Measurements from ENCODE around the gene INSYN1. TPM values are rescaled to one million over a fixed set of nuclear protein-coding genes. Genes with fewer than 3 reads are reported as not detected.
"Not testable (repeated sequence)": the region's sequence is repeated elsewhere in the genome, so short reads cannot be mapped to it uniquely, and the experiment has no call there.

Gene INSYN1, protein sequence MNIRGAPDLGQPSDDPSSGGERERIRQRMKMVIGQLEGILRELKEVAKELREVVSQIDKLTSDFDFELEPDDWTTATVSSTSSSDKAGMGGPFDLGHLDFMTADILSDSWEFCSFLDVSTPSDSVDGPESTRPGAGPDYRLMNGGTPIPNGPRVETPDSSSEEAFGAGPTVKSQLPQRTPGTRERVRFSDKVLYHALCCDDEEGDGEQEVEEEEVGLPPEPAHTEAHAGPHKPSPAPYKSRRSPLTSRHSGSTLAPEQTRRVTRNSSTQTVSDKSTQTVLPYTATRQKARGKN
- total RNA-seq: not detected

DNA sequence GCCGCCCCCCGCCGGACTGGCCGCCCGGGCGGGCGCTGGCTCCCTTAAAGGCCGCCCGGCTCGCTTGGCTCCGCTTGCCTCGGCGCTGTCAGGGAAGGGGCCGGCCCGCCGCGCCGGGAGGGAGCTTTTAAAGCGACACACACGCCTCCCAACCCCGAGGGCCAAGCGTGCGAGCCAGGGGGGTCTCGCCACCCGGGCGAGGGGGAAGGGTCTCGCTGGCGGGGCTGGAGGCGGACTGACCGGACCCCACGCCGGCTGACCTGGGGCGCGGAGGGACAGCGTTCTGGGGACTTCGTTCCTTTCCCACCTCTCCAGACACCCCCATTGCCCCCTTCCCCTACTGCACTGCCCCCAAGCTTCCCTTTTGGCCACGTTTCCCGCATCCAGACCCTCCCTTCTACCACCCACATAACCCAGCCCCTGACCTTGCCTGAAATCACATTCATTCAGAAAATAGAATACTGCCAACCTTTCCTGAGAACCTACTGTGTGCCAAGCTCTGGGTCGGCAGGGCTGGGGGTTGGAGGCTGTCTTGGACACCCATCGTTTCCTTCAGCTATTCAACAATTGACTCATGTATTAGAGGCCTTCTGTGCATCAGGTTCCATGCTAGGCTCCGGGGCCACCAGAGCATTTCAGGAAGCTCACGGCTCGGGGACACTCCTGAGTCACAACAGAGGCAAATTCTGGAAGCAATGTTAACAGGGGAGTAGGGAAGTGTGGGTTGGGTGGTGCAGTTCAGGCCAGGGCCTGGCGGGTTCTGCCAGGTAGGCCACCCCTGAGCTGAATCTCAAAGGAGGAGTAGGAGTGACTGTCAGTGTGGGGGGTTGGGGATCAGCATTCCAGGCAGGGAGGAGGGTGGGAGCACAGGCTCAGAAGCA is at the start of gene INSYN1:
TSS of gene INSYN1 (minus strand) at position 102 of the 881 bp plus-strand sequence. CDS start 2,221 bp downstream, outside the sequence.
- Mint-ChIP-seq H3K4me3 (no peak within 1 kb of the TSS), H3K27me3 (peaks cover 27 to 41% of the 10 kb centered on the region in 2 donors), H3K4me1 (ENCODE audit: low read depth in 2 of 2) (peaks cover 0 to 4% of the 10 kb centered on the region in 2 donors), H3K27ac (no peak within 1 kb of the TSS), H3K9me3 (no peaks in the 10 kb centered on the region), H3K36me3 (no peaks in the 10 kb centered on the region)
- ATAC-seq (no peak), DNase-seq (ENCODE audit: low spot score) (no peak)

DNA sequence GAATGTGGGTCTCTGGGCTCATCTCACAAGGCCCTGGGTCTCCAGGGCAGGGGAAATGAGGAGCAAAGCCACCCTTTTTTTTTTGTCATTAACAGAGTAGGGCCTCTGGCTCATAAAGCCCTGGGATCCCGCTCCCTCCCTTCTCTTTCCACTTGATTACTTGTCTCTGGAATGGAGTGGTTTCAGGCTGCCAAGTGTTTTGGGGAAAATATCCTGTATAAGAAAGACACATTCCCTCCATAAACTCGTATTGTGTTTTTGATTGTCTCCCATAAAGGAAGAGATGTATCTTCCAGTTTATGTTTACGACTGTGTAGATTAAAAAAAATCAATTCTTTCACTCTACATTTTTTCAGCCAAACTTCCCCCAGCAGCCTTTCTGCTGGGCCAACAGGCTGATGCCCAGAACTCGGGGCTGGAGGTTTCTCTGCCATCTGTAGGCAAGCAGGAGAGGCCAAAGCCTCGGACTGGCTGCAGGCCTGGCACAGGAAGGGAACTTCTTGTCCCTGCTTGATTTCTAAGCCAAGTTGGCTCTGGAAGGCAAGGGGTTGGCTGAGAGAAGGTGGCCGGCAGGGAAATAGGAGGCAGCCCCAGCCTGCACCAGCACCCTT is 49.4 kb upstream of the INSYN1 start:
- ATAC-seq (no peak), DNase-seq (ENCODE audit: low spot score) (no peak)
- Mint-ChIP-seq H3K27me3 (peaks cover 0 to 3% of the 10 kb centered on the region in 2 donors), H3K9me3 (no peaks in the 10 kb centered on the region), H3K4me3 (no peak overlapping the region), H3K27ac (no peak overlapping the region), H3K36me3 (no peaks in the 10 kb centered on the region), H3K4me1 (ENCODE audit: low read depth in 2 of 2) (no peaks in the 10 kb centered on the region)

DNA sequence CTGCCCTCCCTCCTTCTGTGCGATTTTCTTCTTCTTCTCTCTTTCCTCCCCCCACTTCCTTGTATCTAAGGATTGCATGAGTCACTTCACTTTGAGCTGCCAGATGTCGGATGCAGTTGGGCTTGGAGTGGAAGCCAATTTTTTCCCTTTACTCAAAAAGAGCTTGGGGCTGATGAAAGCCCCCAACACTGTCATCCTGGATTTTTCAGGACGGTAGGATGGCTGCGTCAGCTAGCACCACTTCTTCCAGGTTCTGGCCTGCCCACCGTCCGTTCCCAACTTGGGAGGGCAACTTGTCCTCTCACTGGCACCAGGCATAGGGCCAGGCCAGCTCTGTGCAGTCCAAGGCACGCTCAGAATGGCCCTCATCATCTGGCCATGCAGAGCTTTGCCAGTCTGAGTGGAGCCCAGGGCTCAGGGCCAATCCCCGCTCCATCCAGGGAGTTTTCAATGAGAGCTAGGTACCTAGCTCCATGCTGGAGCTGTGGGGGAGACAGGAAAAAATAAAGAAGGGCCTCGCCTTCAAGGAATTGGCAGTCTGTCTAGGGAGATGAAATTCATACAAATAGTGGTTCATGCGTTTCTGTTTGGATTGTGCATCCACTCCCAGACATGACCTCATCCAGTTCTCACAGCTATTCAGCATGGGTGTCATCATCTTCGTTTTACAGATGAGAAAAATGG is 47.7 kb upstream of the INSYN1 start:
- ATAC-seq: no peak
- no peak overlapping the region for H3K4me3 Mint-ChIP-seq

DNA sequence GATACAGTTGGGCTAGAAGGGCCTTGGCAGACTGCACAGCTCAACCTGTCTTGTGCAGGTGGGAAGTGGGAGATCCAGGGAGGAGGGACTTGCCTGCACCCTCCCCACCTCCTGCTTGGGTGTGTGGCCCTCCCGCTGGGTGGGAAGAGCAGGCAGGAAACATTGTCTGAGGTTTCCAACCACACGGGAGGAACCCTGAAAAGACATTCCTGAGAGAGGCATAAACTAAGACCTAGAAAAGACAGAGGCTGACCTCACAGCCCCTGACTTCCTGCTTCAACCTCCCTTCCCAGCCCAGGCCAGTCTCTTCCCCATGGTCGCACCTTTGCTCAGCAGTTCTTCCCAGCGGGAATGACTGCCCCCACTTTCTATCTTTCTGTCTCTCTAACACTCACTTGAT is 46.3 kb upstream of the INSYN1 start:
- Mint-ChIP-seq H3K4me1 (ENCODE audit: low read depth in 2 of 2) (no peaks in the 10 kb centered on the region), H3K36me3 (no peaks in the 10 kb centered on the region), H3K27ac (no peak overlapping the region), H3K9me3 (no peaks in the 10 kb centered on the region), H3K4me3 (no peak overlapping the region), H3K27me3 (no peaks in the 10 kb centered on the region)
- DNase-seq (ENCODE audit: low spot score): no peak
- ATAC-seq: no peak

More for the DNA sequence above, 47.7 kb upstream of the INSYN1 start:
- Mint-ChIP-seq H3K4me1 (ENCODE audit: low read depth in 2 of 2) (no peaks in the 10 kb centered on the region), H3K27ac (no peak overlapping the region), H3K27me3 (peaks cover 0 to 3% of the 10 kb centered on the region in 2 donors), H3K9me3 (no peaks in the 10 kb centered on the region), H3K36me3 (no peaks in the 10 kb centered on the region)
- DNase-seq (ENCODE audit: low spot score): no peak

GRCh38 chr15:73797366-73798158 is 44.4 kb upstream of the INSYN1 start:
- Mint-ChIP-seq H3K36me3 (no peaks in the 10 kb centered on the region), H3K4me1 (ENCODE audit: low read depth in 2 of 2) (no peaks in the 10 kb centered on the region), H3K27me3 (peaks cover 0 to 9% of the 10 kb centered on the region in 2 donors), H3K9me3 (no peaks in the 10 kb centered on the region), H3K27ac (no peak overlapping the region), H3K4me3 (no peak overlapping the region)
- no peak for ATAC-seq
- DNase-seq (ENCODE audit: low spot score): no peak

- ATAC-seq (no peak), DNase-seq (ENCODE audit: low spot score) (no peak)
- H3K4me1 Mint-ChIP-seq (ENCODE audit: low read depth in 2 of 2): no peaks in the 10 kb centered on the region
These were observed 43.2 kb upstream of the INSYN1 start for GRCh38 chr15:73796331-73796831.

GRCh38 chr15:73794443-73795133 is 41.4 kb upstream of the INSYN1 start:
- Mint-ChIP-seq H3K27me3 (peaks cover 0 to 9% of the 10 kb centered on the region in 2 donors), H3K27ac (no peak overlapping the region), H3K9me3 (no peaks in the 10 kb centered on the region), H3K36me3 (no peaks in the 10 kb centered on the region), H3K4me3 (no peak overlapping the region), H3K4me1 (ENCODE audit: low read depth in 2 of 2) (no peaks in the 10 kb centered on the region)
- no peak for ATAC-seq
- DNase-seq (ENCODE audit: low spot score): no peak

More at GRCh38 chr15:73796331-73796831, 43.2 kb upstream of the INSYN1 start:
- Mint-ChIP-seq H3K36me3 (no peaks in the 10 kb centered on the region), H3K9me3 (no peaks in the 10 kb centered on the region), H3K27me3 (peaks cover 0 to 9% of the 10 kb centered on the region in 2 donors), H3K4me3 (no peak overlapping the region), H3K27ac (no peak overlapping the region)

- H3K4me1 Mint-ChIP-seq (ENCODE audit: low read depth in 2 of 2); H3K36me3 Mint-ChIP-seq; H3K9me3 Mint-ChIP-seq: not testable (repeated sequence)
These were observed 39.9 kb upstream of the INSYN1 start for GRCh38 chr15:73792899-73793541.

DNA sequence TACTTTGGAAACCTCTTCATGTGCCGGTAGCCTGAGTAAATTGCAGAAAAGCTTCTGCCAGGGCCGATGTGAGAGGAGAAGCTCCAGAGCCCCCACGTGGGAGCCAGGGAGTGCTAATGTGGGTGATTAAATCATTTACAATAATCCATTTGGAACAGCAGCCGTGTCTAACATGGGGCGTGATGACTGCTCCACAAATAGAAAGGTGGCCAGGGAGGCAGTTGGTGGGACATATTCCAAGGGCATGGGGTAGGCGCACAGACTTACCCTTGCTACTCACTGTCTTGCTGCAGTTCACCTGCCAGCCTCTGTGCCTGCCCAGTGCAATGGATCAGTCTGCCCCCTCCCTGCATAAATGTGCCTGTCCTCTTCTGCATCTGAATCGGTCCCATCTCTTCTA is 39.3 kb upstream of the INSYN1 start:
- H3K36me3 Mint-ChIP-seq: no peaks in the 10 kb centered on the region
- H3K27me3 Mint-ChIP-seq: peaks cover 2 to 9% of the 10 kb centered on the region in 2 donors
- H3K4me1 Mint-ChIP-seq (ENCODE audit: low read depth in 2 of 2): no peaks in the 10 kb centered on the region
- no peak overlapping the region for H3K4me3 Mint-ChIP-seq
- no peaks in the 10 kb centered on the region for H3K9me3 Mint-ChIP-seq
- no peak for ATAC-seq
- no peak overlapping the region for H3K27ac Mint-ChIP-seq
- DNase-seq (ENCODE audit: low spot score): no peak

More at GRCh38 chr15:73792899-73793541, 39.9 kb upstream of the INSYN1 start:
- not testable (repeated sequence) for DNase-seq (ENCODE audit: low spot score); H3K4me3 Mint-ChIP-seq; H3K27ac Mint-ChIP-seq; ATAC-seq; H3K27me3 Mint-ChIP-seq

GRCh38 chr15:73789521-73790240 is 36.5 kb upstream of the INSYN1 start:
- no peak overlapping the region for H3K4me3 Mint-ChIP-seq
- H3K9me3 Mint-ChIP-seq: no peaks in the 10 kb centered on the region
- DNase-seq (ENCODE audit: low spot score): no peak
- H3K36me3 Mint-ChIP-seq: no peaks in the 10 kb centered on the region
- H3K4me1 Mint-ChIP-seq (ENCODE audit: low read depth in 2 of 2): no peaks in the 10 kb centered on the region
- peaks cover 2 to 9% of the 10 kb centered on the region in 2 donors for H3K27me3 Mint-ChIP-seq
- H3K27ac Mint-ChIP-seq: no peak overlapping the region
- ATAC-seq: no peak

DNA sequence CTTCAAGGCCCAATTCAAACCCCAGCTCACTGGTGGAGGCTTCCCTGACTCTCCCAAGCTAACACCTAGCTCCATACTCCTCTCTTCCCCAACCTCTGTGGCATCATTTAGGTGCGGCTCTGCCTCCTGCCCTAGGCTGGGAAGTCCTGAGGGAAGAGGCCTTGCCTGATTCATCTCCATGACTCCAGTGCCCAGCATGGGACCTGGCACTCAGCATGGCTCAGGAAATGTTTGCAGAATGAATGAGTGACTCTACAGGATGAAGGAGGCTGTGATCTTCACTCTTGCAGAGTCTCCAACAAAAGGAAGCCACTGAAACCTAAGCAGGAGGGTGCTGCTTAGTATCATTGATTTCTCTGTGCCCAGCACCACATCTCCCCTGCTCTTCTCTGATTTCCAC is 34.5 kb upstream of the INSYN1 start:
- DNase-seq (ENCODE audit: low spot score): no peak
- Mint-ChIP-seq H3K36me3 (no peaks in the 10 kb centered on the region), H3K27me3 (peaks cover 0 to 2% of the 10 kb centered on the region in 2 donors), H3K4me3 (no peak overlapping the region), H3K27ac (no peak overlapping the region), H3K4me1 (ENCODE audit: low read depth in 2 of 2) (no peaks in the 10 kb centered on the region), H3K9me3 (no peaks in the 10 kb centered on the region)
- ATAC-seq: no peak

Measured in natural killer cell treated with Interleukin-12 subunit alpha and Interleukin-12 subunit beta and Interleukin-15 and Interleukin-18, amount 100 ng/mL, for 72 hours (primary cell).